Measurements from ENCODE around the gene IKBKE.

GRCh38 chr1:206461602-206462455, 8.4 kb upstream of the IKBKE start:
- peak; percentile 93 for TF ChIP-seq CTCF (conservative IDR thresholded peaks at IDR 0.05; ENCODE audit: low read length)
- TF ChIP-seq EZH2phosphoT487 (IDR thresholded peaks at IDR 0.05; ENCODE audit: borderline replicate concordance), result no peak
